Activated CD8-positive, alpha-beta T cell treated with anti-CD3 and anti-CD28 coated beads for 36 hours (primary cell): ENCODE data around the gene COBLL1. TPM values are rescaled to one million over a fixed set of nuclear protein-coding genes. Genes with fewer than 3 reads are reported as not detected.

Experiments used
- ATAC-seq: fragments of 200-7000 bp; cut with Tn5 transposase; one replicate; pipeline ENCODE4 v1.10.0; 2021; ENCODE audit warnings: mild to moderate bottlenecking, moderate library complexity
- CTCF ChIA-PET: fragments of 350-600 bp; sonication (Branson Sonifier 250); formaldehyde crosslinking; loops from one replicate; lab custom pipeline; 2021; ENCODE audit warnings: antibody characterized with exemption; lab: Charles Lee
- POLR2A ChIA-PET: fragments of 350-600 bp; sonication (Branson Sonifier 250); formaldehyde crosslinking; loops from one replicate; lab custom pipeline; 2021; ENCODE audit warnings: antibody characterized with exemption; lab: Charles Lee
- DNase-seq: peaks from one replicate; pipeline ENCODE4 v3.0.0-alpha.2; 2020
- H3K27ac Mint-ChIP-seq: one replicate; pipeline ENCODE4 v1.8.0; 2021; ENCODE audit warnings: mild to moderate bottlenecking, mixed read lengths
- H3K27me3 Mint-ChIP-seq: one replicate; pipeline ENCODE4 v1.8.0; 2021; ENCODE audit warnings: mixed read lengths
- H3K36me3 Mint-ChIP-seq: one replicate; pipeline ENCODE4 v1.8.0; 2021; ENCODE audit warnings: low read depth, mixed read lengths
- H3K4me1 Mint-ChIP-seq: one replicate; pipeline ENCODE4 v1.8.0; 2021; ENCODE audit warnings: low read depth, mixed read lengths
- H3K4me3 Mint-ChIP-seq: one replicate; pipeline ENCODE4 v1.8.0; 2021; ENCODE audit warnings: mild to moderate bottlenecking, moderate library complexity, mixed read lengths
- H3K9me3 Mint-ChIP-seq: one replicate; pipeline ENCODE4 v1.8.0; 2021; ENCODE audit warnings: mixed read lengths
- CTCF ChIP-seq: fragments of 200-600 bp; IDR thresholded peaks from one replicate; pipeline ENCODE4 v1.8.0; 2022; ENCODE audit warnings: antibody characterized with exemption, mild to moderate bottlenecking
- intact Hi-C: fragments of 100-400 bp; cut with micrococcal nuclease; formaldehyde crosslinking; loops from one replicate; pipeline ENCODE4 v1.10.0; 2022
- total RNA-seq, 2 experiments: library from RNA; stranded (reverse); gene quantifications; one replicate each; pipeline ENCODE4 v1.2.3, GENCODE V29; 2021

Gene COBLL1
- total RNA-seq, 2 experiments from 2014 or later, result 0.36 to 0.68 TPM

GRCh38 chr2:164797627-164798026 lies 44.0 kb downstream of the COBLL1 start:
- ChIA-PET POLR2A (no interaction called here), CTCF (no interaction called here)
- Mint-ChIP-seq H3K27me3 (peaks cover 1% of the 10 kb centered on the region), H3K4me1 (peaks cover 3% of the 10 kb centered on the region), H3K27ac (no peak overlapping the region), H3K4me3 (no peak overlapping the region), H3K36me3 (no peaks in the 10 kb centered on the region), H3K9me3 (no peaks in the 10 kb centered on the region)
- no peak for TF ChIP-seq CTCF
- intact Hi-C loops, result no loop called here
- no peak for ATAC-seq
- no peak for DNase-seq

- Mint-ChIP-seq H3K9me3 (no peaks in the 10 kb centered on the region), H3K27me3 (peaks cover 1% of the 10 kb centered on the region), H3K27ac (no peak overlapping the region), H3K4me1 (no peaks in the 10 kb centered on the region), H3K4me3 (no peak overlapping the region), H3K36me3 (no peaks in the 10 kb centered on the region)
- no peak for TF ChIP-seq CTCF
- no peak for ATAC-seq
- ChIA-PET CTCF (no interaction called here), POLR2A (no interaction called here)
- no peak for DNase-seq
- intact Hi-C loops, result no loop called here
Measured at GRCh38 chr2:164796999-164797398, 44.6 kb downstream of the COBLL1 start.

- ATAC-seq (no peak), DNase-seq (no peak)
- Mint-ChIP-seq H3K27me3 (peaks cover 3% of the 10 kb centered on the region), H3K4me1 (no peaks in the 10 kb centered on the region), H3K9me3 (no peaks in the 10 kb centered on the region), H3K36me3 (no peaks in the 10 kb centered on the region), H3K27ac (no peak overlapping the region), H3K4me3 (no peak overlapping the region)
- ChIA-PET CTCF (no interaction called here), POLR2A (no interaction called here)
- TF ChIP-seq CTCF, result no peak
- intact Hi-C loops, result no loop called here
Measured at GRCh38 chr2:164794432-164795231, 47.0 kb downstream of the COBLL1 start.

- Mint-ChIP-seq H3K36me3 (no peaks in the 10 kb centered on the region), H3K4me1 (no peaks in the 10 kb centered on the region), H3K27ac (no peak overlapping the region), H3K27me3 (peaks cover 3% of the 10 kb centered on the region), H3K4me3 (no peak overlapping the region), H3K9me3 (no peaks in the 10 kb centered on the region)
- POLR2A ChIA-PET, result no interaction called here
- CTCF ChIA-PET, result no interaction called here
- ATAC-seq (no peak), DNase-seq (no peak)
- TF ChIP-seq CTCF, result no peak
- intact Hi-C loops, result no loop called here
Measured at GRCh38 chr2:164794016-164794415, 47.6 kb downstream of the COBLL1 start.

- no peak overlapping the region for H3K27ac Mint-ChIP-seq
- intact Hi-C loops, result no loop called here
- H3K27me3 Mint-ChIP-seq, result peaks cover 3% of the 10 kb centered on the region
- ATAC-seq (no peak), DNase-seq (no peak)
- H3K4me3 Mint-ChIP-seq, result no peak overlapping the region
- ChIA-PET CTCF (no interaction called here), POLR2A (no interaction called here)
- H3K9me3 Mint-ChIP-seq, result no peaks in the 10 kb centered on the region
- H3K4me1 Mint-ChIP-seq, result no peaks in the 10 kb centered on the region
- no peak for TF ChIP-seq CTCF
- H3K36me3 Mint-ChIP-seq, result no peaks in the 10 kb centered on the region
Measured at GRCh38 chr2:164793529-164793928, 48.1 kb downstream of the COBLL1 start.
